Cardiac muscle cell (in vitro differentiated cells and primary cell): Measurements from ENCODE around the gene LRRC3B. TPM values are rescaled to one million over a fixed set of nuclear protein-coding genes. Genes with fewer than 3 reads are reported as not detected.

Experiments
- DNase-seq, 2 donors: peaks; one replicate each; pipeline versions ENCODE4 v3.0.0 to v3.0.0-alpha.2; 2010 to 2017; ENCODE audit warnings: low read depth in 1 of 2, low spot score in 1 of 2
- H3K27ac ChIP-seq: fragments of 200-600 bp; sonication (generic); 2 replicates; pipeline ENCODE4 v1.5.1; 2016
- H3K27me3 ChIP-seq: fragments of 200-600 bp; sonication (generic); 2 replicates; pipeline ENCODE4 v1.6.0; 2016; ENCODE audit warnings: control low read depth
- H3K36me3 ChIP-seq: fragments of 200-600 bp; sonication (generic); 2 replicates; pipeline ENCODE4 v1.5.1; 2016; ENCODE audit warnings: control low read depth
- H3K4me1 ChIP-seq: fragments of 200-600 bp; sonication (generic); 2 replicates; pipeline ENCODE4 v1.8.1; 2017; ENCODE audit warnings: low read depth, mild to moderate bottlenecking, mixed run types
- H3K4me3 ChIP-seq: fragments of 200-600 bp; sonication (generic); 2 replicates; pipeline ENCODE4 v1.5.1; 2016; ENCODE audit warnings: mild to moderate bottlenecking
- H3K9me3 ChIP-seq: fragments of 200-600 bp; sonication (generic); 2 replicates; pipeline ENCODE4 v1.5.1; 2017; ENCODE audit warnings: low read depth, mild to moderate bottlenecking, control low read depth
- polyA plus RNA-seq: library from polyadenylated mRNA; unstranded; fragments of >200 nt; fragmentation: Nextera tagmentation; extraction: Ambion mirVana; gene quantifications from 2 replicates; pipeline ENCODE4 v1.2.1, GENCODE V29; 2016
- total RNA-seq: library from RNA; depleted of rRNA; stranded (reverse); fragments of >200 nt; gene quantifications from 2 replicates; pipeline ENCODE4 v1.2.3, GENCODE V29; 2016
- TF ChIP-seq, protein P1 (sequence below): IDR thresholded peaks from 2 replicates; pipeline ENCODE4 v1.5.1; 2012; ENCODE audit warnings: low read depth, mild to moderate bottlenecking, low read length

The LRRC3B gene
- total and polyA plus RNA-seq, 2 experiments from 2014 or later: 0.09 TPM; not detected in 1

DNA sequence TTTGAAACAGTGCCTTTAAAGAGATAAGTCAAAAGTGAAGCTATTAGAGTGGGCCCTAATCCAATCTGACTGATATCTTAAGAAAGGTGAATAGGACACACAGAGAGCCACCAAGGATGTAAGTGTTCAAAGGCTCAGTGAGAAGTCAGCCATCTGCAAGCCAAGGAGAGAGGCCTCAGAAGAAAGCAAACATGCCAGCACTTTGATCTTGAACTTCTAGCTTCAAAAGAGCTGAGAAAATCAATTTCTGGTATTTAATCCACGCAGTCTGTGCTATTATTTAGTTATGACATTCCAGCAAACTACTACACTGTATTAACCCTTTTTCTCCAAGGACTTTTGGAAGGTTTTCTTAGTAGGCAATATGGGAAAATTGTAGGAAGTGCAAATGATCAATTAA is 95.7 kb downstream of the LRRC3B start:
- Histone ChIP-seq H3K27me3 (no peaks in the 10 kb centered on the region), H3K4me1 (no peaks in the 10 kb centered on the region), H3K36me3 (no peaks in the 10 kb centered on the region), H3K27ac (no peak overlapping the region), H3K4me3 (no peak overlapping the region), H3K9me3 (no peaks in the 10 kb centered on the region)
- DNase-seq: no peak
- TF ChIP-seq, protein P1, sequence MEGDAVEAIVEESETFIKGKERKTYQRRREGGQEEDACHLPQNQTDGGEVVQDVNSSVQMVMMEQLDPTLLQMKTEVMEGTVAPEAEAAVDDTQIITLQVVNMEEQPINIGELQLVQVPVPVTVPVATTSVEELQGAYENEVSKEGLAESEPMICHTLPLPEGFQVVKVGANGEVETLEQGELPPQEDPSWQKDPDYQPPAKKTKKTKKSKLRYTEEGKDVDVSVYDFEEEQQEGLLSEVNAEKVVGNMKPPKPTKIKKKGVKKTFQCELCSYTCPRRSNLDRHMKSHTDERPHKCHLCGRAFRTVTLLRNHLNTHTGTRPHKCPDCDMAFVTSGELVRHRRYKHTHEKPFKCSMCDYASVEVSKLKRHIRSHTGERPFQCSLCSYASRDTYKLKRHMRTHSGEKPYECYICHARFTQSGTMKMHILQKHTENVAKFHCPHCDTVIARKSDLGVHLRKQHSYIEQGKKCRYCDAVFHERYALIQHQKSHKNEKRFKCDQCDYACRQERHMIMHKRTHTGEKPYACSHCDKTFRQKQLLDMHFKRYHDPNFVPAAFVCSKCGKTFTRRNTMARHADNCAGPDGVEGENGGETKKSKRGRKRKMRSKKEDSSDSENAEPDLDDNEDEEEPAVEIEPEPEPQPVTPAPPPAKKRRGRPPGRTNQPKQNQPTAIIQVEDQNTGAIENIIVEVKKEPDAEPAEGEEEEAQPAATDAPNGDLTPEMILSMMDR: no peak

DNA sequence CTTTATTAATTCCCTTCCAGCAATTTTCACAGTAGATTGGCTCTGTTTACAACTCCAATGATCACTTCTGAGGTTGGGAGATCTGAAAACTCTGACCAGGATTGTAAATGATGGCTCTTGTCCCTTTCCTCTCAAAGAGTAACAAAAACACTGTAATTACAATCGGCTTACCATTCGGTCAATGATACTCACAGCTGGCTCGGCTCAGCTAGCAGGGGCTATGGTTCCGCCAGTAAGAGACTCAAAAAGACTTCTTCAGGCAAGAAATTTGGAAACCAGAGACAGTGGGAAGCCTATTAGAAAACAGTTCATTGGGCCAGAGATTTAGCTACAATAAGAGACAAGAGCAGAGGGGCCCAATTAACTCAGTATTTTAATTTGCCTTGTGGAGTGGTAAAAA is 96.6 kb downstream of the LRRC3B start:
- TF ChIP-seq, protein P1: no peak
- Histone ChIP-seq H3K27ac (no peak overlapping the region), H3K4me3 (no peak overlapping the region), H3K27me3 (no peaks in the 10 kb centered on the region), H3K4me1 (no peaks in the 10 kb centered on the region), H3K9me3 (no peaks in the 10 kb centered on the region), H3K36me3 (no peaks in the 10 kb centered on the region)
- DNase-seq: no peak

DNA sequence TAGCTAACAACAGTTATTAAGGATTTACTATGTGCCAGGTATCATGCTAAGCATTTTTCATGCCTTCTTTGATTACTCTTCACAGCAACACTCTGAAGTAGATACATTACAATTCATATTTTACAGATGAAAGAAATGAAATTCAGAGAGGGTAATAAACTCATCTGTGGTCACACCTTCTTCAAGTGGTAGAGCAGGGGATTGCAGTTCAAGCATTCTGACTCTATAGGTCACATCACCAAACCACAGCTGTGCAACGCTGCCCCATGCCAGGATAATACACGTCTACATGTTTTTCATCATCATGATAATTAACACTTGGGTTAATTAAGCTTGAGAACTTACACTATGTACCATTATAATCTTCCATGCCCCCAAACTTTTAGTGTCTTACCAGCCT is 98.5 kb downstream of the LRRC3B start:
- Histone ChIP-seq H3K4me3 (no peak overlapping the region), H3K27ac (no peak overlapping the region), H3K9me3 (no peaks in the 10 kb centered on the region), H3K4me1 (no peaks in the 10 kb centered on the region), H3K36me3 (no peaks in the 10 kb centered on the region), H3K27me3 (no peaks in the 10 kb centered on the region)
- DNase-seq: no peak
- TF ChIP-seq, protein P1: no peak

DNA sequence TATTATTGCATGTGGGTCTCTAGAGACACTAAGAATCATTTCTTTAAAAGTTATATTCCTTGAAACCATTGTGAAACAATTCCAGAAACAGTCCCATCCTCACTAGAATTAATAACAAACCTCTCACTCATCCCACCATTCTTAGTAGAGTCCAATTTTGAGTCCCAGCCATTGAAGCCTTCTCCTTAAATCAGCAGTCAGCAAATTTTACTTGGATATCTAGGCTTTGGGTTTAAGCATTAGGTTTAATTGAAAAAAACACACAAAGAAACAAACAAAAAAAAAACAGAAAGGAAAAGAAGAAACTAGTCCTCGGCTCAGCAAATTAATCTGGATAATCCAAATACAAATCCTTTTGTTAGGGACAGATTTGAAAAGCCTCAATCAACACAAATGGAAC is 109.3 kb downstream of the LRRC3B start:
- TF ChIP-seq, protein P1: no peak
- no peaks in the 10 kb centered on the region for H3K9me3 ChIP-seq
- H3K4me3 ChIP-seq: no peak overlapping the region
- H3K27ac ChIP-seq: no peak overlapping the region
- DNase-seq: no peak
- no peaks in the 10 kb centered on the region for H3K36me3 ChIP-seq
- no peaks in the 10 kb centered on the region for H3K27me3 ChIP-seq
- H3K4me1 ChIP-seq: no peaks in the 10 kb centered on the region

DNA sequence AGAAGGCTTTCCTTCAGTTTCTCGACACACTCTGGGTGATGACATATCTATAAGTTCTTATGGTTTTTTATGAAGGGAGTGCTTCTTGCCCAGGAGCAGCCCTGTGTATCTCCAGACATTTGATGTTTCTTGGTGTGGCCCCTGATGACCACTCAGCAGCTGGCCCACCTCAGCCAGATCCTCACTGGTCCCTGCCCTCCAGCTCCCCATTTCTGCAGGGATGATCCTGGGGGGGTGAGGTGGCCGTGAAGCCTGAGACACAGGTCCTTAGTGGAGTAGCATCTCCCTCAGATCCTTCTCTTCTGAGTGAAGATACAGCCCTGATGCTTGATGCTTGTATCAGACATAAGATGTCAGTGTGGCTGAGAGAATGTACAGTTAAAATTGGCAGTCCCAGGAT is 127.7 kb downstream of the LRRC3B start:
- no peak overlapping the region for H3K4me3 ChIP-seq
- H3K27ac ChIP-seq: no peak overlapping the region
- H3K36me3 ChIP-seq: no peaks in the 10 kb centered on the region
- DNase-seq: no peak
- no peaks in the 10 kb centered on the region for H3K9me3 ChIP-seq
- H3K4me1 ChIP-seq: no peaks in the 10 kb centered on the region
- no peaks in the 10 kb centered on the region for H3K27me3 ChIP-seq
- TF ChIP-seq, protein P1: no peak

DNA sequence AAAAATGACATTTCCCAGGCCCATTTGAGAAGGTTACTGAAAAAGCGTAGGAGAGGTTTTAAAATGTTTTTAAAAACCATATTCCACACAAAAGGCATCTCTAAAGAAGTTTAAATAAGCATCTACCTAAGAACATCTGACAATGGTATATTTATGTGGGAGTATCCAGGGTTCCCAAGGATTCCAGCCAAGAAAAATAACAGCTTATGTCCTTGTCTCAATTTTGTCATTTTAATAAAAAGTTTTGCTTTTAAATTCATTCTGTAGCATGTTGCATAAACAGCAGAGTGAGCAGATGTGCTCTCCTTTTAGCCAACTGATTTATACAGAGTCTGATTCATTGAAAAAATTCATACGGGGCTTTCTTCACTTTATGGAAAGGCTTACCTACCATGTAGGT is 129.9 kb downstream of the LRRC3B start:
- TF ChIP-seq, protein P1: no peak
- Histone ChIP-seq H3K27me3 (no peaks in the 10 kb centered on the region), H3K9me3 (no peaks in the 10 kb centered on the region), H3K36me3 (no peaks in the 10 kb centered on the region), H3K4me3 (no peak overlapping the region), H3K27ac (no peak overlapping the region), H3K4me1 (no peaks in the 10 kb centered on the region)
- DNase-seq: no peak
